Measurements from ENCODE around the gene PHACTR3.
A peak's percentile ranks its signal among the peaks of the same experiment; 100 is the strongest.

Gene PHACTR3

DNA sequence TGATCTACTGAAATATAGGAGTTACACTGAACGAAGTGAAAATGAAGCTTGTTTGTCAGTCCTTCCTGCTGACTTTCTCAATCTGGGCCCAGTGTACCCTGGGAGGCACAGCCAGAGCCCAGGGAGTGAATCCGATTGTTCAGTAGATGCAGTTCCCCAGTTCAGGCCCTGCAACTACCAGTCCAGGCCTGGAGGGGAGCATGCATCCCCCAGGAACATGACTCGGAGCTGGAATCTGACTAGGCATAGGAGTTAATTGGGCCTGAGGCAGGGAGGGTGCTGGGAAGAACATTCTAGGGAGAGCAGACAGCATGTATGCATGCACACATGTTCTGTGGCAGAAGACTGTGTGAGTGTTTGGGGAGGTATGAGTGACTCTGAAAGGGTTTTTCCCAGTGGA, 42.1 kb downstream of the PHACTR3 start:
- Histone ChIP-seq H4K12ac (ENCODE audit: low read depth, low read length) (no peak overlapping the region), H3K9me3 (ENCODE audit: insufficient read depth, low read depth, low read length) (peaks cover 39% of the 10 kb centered on the region), H4K91ac (ENCODE audit: low read depth, low read length) (no peak overlapping the region), H3K27me3 (ENCODE audit: insufficient read depth, low read length) (peaks cover under 1% of the 10 kb centered on the region), H3K27ac (ENCODE audit: low read depth, low read length) (no peak overlapping the region), H3K23ac (ENCODE audit: low read length) (no peak overlapping the region), H3K4me3 (ENCODE audit: low read depth, low read length) (no peak overlapping the region), H3K79me1 (ENCODE audit: low read length) (no peaks in the 10 kb centered on the region), H2AFZ (ENCODE audit: insufficient read depth, low read length, poor library complexity) (no peak overlapping the region), H3K4ac (ENCODE audit: low read depth, low read length) (no peak overlapping the region), H3K9ac (ENCODE audit: low read length) (no peak overlapping the region), H3K14ac (ENCODE audit: low read length) (no peak overlapping the region), H3K4me2 (ENCODE audit: low read length) (no peak overlapping the region), H2BK12ac (ENCODE audit: low read length) (no peak overlapping the region), H3K36me3 (ENCODE audit: control insufficient read depth in 1 of 2, insufficient read depth in 2 of 2, low read length in 2 of 2) (peaks cover 0 to 2% of the 10 kb centered on the region in 2 experiments), H3K79me2 (ENCODE audit: control insufficient read depth, insufficient read depth, low read length, poor library complexity) (no peaks in the 10 kb centered on the region), H3K4me1 (ENCODE audit: control insufficient read depth in 1 of 2, insufficient read depth in 2 of 2, low read length in 2 of 2) (no peaks in the 10 kb centered on the region), H2AK5ac (ENCODE audit: low read length) (no peak overlapping the region), H2BK120ac (ENCODE audit: insufficient read depth, low read length, poor library complexity) (no peak overlapping the region), H2BK5ac (ENCODE audit: low read depth, low read length, poor library complexity) (no peak overlapping the region), H3K18ac (ENCODE audit: low read length) (no peak overlapping the region), H4K8ac (ENCODE audit: low read depth, low read length) (no peak overlapping the region)
- DNase-seq: no peak
- WGBS (ENCODE audit: extremely low coverage, insufficient coverage, insufficient read length): no CpG with 5 or more reads among the region's 3 CpGs

DNA sequence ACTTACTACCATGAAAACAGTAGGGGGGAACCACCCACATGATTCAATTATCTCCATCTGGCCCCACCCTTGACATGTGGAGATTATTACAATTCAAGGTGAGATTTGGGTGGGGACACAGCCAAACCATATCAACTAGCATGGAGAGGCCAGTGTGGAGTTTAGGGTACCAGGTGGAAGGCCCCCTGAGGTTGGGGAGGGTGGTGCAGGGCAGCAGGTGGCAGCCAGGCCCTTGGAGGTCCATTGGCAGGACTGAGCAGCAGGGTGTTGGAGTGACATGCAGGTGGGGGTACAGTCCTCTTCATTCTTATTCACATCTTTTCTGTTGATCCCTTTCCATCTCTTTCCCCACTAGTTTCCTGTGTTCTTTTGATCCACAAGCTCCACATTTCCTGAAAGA, 42.9 kb downstream of the PHACTR3 start:
- Histone ChIP-seq H4K91ac (ENCODE audit: low read depth, low read length) (no peak overlapping the region), H2AK5ac (ENCODE audit: low read length) (no peak overlapping the region), H3K27me3 (ENCODE audit: insufficient read depth, low read length) (no peaks in the 10 kb centered on the region), H3K4ac (ENCODE audit: low read depth, low read length) (no peak overlapping the region), H3K27ac (ENCODE audit: low read depth, low read length) (no peak overlapping the region), H2AFZ (ENCODE audit: insufficient read depth, low read length, poor library complexity) (no peak overlapping the region), H2BK12ac (ENCODE audit: low read length) (no peak overlapping the region), H3K79me2 (ENCODE audit: control insufficient read depth, insufficient read depth, low read length, poor library complexity) (no peaks in the 10 kb centered on the region), H3K4me1 (ENCODE audit: control insufficient read depth in 1 of 2, insufficient read depth in 2 of 2, low read length in 2 of 2) (no peaks in the 10 kb centered on the region), H3K14ac (ENCODE audit: low read length) (no peak overlapping the region), H3K9me3 (ENCODE audit: insufficient read depth, low read depth, low read length) (peaks cover 42% of the 10 kb centered on the region), H3K23ac (ENCODE audit: low read length) (no peak overlapping the region), H3K36me3 (ENCODE audit: control insufficient read depth in 1 of 2, insufficient read depth in 2 of 2, low read length in 2 of 2) (peaks cover 0 to 2% of the 10 kb centered on the region in 2 experiments), H3K18ac (ENCODE audit: low read length) (no peak overlapping the region), H4K12ac (ENCODE audit: low read depth, low read length) (no peak overlapping the region), H3K79me1 (ENCODE audit: low read length) (no peaks in the 10 kb centered on the region), H2BK5ac (ENCODE audit: low read depth, low read length, poor library complexity) (no peak overlapping the region), H4K8ac (ENCODE audit: low read depth, low read length) (no peak overlapping the region), H2BK120ac (ENCODE audit: insufficient read depth, low read length, poor library complexity) (no peak overlapping the region), H3K4me3 (ENCODE audit: low read depth, low read length) (no peak overlapping the region), H3K9ac (ENCODE audit: low read length) (no peak overlapping the region), H3K4me2 (ENCODE audit: low read length) (no peak overlapping the region)
- DNase-seq: no peak

DNA sequence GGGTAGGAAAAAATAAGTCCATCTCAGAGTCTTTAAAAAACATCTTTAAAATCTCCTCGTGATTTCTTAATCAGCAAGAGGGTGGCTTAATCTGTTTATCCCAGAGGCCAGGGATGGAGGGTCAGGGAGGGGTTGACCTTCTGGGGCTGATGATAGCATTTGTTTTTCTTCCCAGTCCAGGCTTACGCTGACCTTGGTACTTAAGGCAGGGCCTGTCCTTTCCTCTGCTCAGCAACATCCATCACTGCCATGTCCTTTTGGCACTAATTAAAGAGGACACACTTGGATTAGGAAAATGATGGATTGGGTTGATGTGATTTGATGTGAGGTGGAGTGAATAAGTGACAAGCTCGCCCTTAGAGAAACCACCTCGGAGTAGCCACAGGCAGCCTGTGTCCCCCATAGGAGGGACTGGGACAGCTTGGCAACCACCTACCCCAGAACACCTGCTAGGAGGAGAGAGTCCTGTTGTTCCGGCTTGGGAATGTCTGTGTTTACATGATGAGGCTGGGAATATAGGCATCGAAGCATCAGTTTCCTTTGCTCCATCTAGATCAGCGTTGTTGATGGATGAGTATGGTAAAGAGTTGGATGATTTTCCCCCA, 44.2 kb downstream of the PHACTR3 start:
- no peak overlapping the region for H4K12ac ChIP-seq (ENCODE audit: low read depth, low read length)
- no peak overlapping the region for H2AK5ac ChIP-seq (ENCODE audit: low read length)
- H4K91ac ChIP-seq (ENCODE audit: low read depth, low read length): no peak overlapping the region
- H3K9me3 ChIP-seq (ENCODE audit: insufficient read depth, low read depth, low read length): peaks cover 42% of the 10 kb centered on the region
- no peaks in the 10 kb centered on the region for H3K79me1 ChIP-seq (ENCODE audit: low read length)
- DNase-seq: no peak
- H3K9ac ChIP-seq (ENCODE audit: low read length): peak overlapping the region; percentile 66
- no peak overlapping the region for H3K27ac ChIP-seq (ENCODE audit: low read depth, low read length)
- H3K4me3 ChIP-seq (ENCODE audit: low read depth, low read length): no peak overlapping the region
- H3K23ac ChIP-seq (ENCODE audit: low read length): no peak overlapping the region
- H3K18ac ChIP-seq (ENCODE audit: low read length): no peak overlapping the region
- no peak overlapping the region for H4K8ac ChIP-seq (ENCODE audit: low read depth, low read length)
- no peak overlapping the region for H3K14ac ChIP-seq (ENCODE audit: low read length)
- no peaks in the 10 kb centered on the region for H3K4me1 ChIP-seq (ENCODE audit: control insufficient read depth in 1 of 2, insufficient read depth in 2 of 2, low read length in 2 of 2)
- H3K4ac ChIP-seq (ENCODE audit: low read depth, low read length): no peak overlapping the region
- H3K36me3 ChIP-seq (ENCODE audit: control insufficient read depth in 1 of 2, insufficient read depth in 2 of 2, low read length in 2 of 2): peaks cover 0 to 2% of the 10 kb centered on the region in 2 experiments
- H3K4me2 ChIP-seq (ENCODE audit: low read length): no peak overlapping the region
- H3K79me2 ChIP-seq (ENCODE audit: control insufficient read depth, insufficient read depth, low read length, poor library complexity): no peaks in the 10 kb centered on the region
- H3K27me3 ChIP-seq (ENCODE audit: insufficient read depth, low read length): no peaks in the 10 kb centered on the region
- no peak overlapping the region for H2BK120ac ChIP-seq (ENCODE audit: insufficient read depth, low read length, poor library complexity)
- H2AFZ ChIP-seq (ENCODE audit: insufficient read depth, low read length, poor library complexity): no peak overlapping the region
- no peak overlapping the region for H2BK5ac ChIP-seq (ENCODE audit: low read depth, low read length, poor library complexity)
- no peak overlapping the region for H2BK12ac ChIP-seq (ENCODE audit: low read length)
- no CpG with 5 or more reads among the region's 7 CpGs for WGBS (ENCODE audit: extremely low coverage, insufficient coverage, insufficient read length)

DNA sequence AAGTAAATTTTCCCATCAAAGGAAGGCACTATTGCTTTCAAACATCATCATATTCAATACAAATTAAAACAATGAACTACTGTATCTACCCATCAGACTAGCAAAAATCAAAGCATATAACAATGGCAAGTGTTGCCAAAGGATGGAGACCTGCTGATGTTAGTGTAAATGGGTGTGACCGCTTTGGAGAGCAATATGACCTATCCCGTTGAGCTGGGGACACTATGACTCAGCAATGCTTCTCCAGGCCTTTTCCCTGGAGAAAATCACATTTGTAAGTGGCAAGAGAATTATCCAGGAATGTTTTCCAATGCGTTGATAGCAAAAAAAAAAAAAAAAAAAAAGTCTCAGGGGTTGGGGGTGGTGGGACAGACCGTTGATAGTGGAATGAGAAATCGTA, 46.1 kb downstream of the PHACTR3 start:
- Histone ChIP-seq H2BK5ac (ENCODE audit: low read depth, low read length, poor library complexity) (no peak overlapping the region), H4K8ac (ENCODE audit: low read depth, low read length) (no peak overlapping the region), H2BK12ac (ENCODE audit: low read length) (no peak overlapping the region), H4K12ac (ENCODE audit: low read depth, low read length) (no peak overlapping the region), H3K79me2 (ENCODE audit: control insufficient read depth, insufficient read depth, low read length, poor library complexity) (no peaks in the 10 kb centered on the region), H2AFZ (ENCODE audit: insufficient read depth, low read length, poor library complexity) (no peak overlapping the region), H3K27ac (ENCODE audit: low read depth, low read length) (no peak overlapping the region), H3K14ac (ENCODE audit: low read length) (no peak overlapping the region), H3K27me3 (ENCODE audit: insufficient read depth, low read length) (no peaks in the 10 kb centered on the region), H3K36me3 (ENCODE audit: control insufficient read depth in 1 of 2, insufficient read depth in 2 of 2, low read length in 2 of 2) (peaks cover 0 to 2% of the 10 kb centered on the region in 2 experiments), H2AK5ac (ENCODE audit: low read length) (no peak overlapping the region), H3K4me2 (ENCODE audit: low read length) (no peak overlapping the region), H3K4me3 (ENCODE audit: low read depth, low read length) (no peak overlapping the region), H3K4ac (ENCODE audit: low read depth, low read length) (no peak overlapping the region), H4K91ac (ENCODE audit: low read depth, low read length) (no peak overlapping the region), H3K18ac (ENCODE audit: low read length) (no peak overlapping the region), H3K79me1 (ENCODE audit: low read length) (no peaks in the 10 kb centered on the region), H3K9me3 (ENCODE audit: insufficient read depth, low read depth, low read length) (peaks cover 29% of the 10 kb centered on the region), H3K9ac (ENCODE audit: low read length) (no peak overlapping the region), H2BK120ac (ENCODE audit: insufficient read depth, low read length, poor library complexity) (no peak overlapping the region), H3K23ac (ENCODE audit: low read length) (no peak overlapping the region), H3K4me1 (ENCODE audit: control insufficient read depth in 1 of 2, insufficient read depth in 2 of 2, low read length in 2 of 2) (no peaks in the 10 kb centered on the region)
- no CpG with 5 or more reads among the region's 5 CpGs for whole genome bisulfite sequencing (ENCODE audit: extremely low coverage, insufficient coverage, insufficient read length)
- no peak for DNase-seq
